Measurements from ENCODE around the gene MRGPRX3.

GRCh38 chr11:18145025-18145424, 12.7 kb downstream of the MRGPRX3 start:
- TF ChIP-seq POLR2A (IDR thresholded peaks at IDR 0.05) (no peak), CTCF (IDR thresholded peaks at IDR 0.05) (no peak), POLR2AphosphoS5 (IDR thresholded peaks at IDR 0.05) (no peak)

Measured in suprapubic skin (tissue), 4 donors.